GM04503 (cell line): ENCODE results near the gene ATP4A.
"Not testable (repeated sequence)": the region's sequence is repeated elsewhere in the genome, so short reads cannot be mapped to it uniquely, and the experiment has no call there.

Source experiments
- DNase-seq: peaks from one replicate; pipeline ENCODE4 v3.0.0-alpha.2; 2012; ENCODE audit warnings: low read depth

Gene ATP4A

DNA sequence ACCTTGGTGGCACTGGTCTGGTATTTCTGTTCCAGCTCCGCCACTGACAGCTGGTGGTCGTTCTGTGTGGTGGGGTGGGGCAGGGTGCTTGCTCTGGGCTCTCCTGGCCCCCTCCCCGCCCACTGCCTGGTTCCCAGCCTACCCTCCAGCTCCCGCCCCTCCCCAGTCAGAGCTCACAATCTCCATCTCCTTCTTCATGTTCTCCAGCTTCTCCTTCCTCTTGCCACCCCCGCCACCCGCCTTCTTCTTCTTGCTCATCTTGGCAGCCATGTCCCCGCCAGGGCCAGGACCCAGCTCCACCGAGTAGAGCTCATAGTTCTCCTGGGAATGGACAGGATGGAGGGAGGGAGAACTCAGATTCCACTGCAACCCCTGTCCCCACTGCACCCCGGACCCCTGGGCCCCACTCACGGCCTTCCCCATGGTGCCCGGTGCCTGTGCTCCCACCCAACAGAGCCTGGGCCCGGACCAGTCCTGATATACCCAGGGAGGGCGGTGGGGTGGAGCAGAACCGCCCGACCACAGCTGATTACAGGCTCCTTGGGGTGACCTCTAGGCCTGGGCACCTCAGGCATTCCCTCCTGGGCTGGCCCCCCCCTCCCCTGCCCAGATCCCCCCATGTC lies at the start of gene ATP4A:
Gene ATP4A, minus strand, starts transcription at position 452 of the 623 bp plus-strand sequence. Its CDS starts 29 bp downstream, at position 423.
- no peak for DNase-seq

DNA sequence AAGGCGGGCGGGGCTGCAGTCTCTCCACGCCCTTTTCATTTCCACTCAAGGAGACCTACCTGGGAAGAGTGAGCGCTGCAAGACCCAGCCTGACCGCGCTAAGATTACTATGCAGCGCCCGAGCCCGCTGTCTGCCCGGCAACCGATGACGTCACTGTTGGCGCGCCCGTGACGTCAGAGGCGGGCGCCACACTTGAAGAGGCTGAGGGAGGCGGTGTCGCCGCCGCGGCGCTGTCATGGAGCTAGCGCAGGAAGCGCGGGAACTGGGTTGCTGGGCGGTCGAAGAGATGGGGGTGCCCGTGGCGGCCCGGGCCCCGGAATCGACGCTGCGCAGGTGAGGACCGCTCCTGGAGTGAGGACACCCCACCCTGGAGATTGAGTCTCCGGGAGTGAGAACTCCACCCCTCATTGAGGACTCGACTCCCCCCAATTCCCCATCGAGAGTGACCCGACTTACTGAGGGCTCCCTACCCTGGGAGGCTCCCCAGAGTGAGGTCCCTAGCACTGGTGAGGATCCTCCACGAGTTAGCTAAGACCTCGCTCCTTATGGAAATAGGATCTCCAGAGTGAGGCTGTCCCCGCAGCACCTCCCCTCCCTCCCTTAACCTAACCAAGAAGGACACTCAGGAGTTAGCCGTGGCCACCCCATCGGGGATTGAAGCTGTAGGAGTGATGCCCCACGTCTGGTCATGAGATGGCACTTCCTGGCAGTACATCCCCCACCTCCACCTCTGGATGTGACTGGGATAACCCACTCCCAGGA lies 49.3 kb upstream of the ATP4A start, which contains the start of gene HAUS5:
Gene HAUS5, plus strand, starts transcription at position 177 of the 763 bp plus-strand sequence. Its CDS starts 60 bp downstream, at position 237.
- peak; percentile 29 for DNase-seq

DNA sequence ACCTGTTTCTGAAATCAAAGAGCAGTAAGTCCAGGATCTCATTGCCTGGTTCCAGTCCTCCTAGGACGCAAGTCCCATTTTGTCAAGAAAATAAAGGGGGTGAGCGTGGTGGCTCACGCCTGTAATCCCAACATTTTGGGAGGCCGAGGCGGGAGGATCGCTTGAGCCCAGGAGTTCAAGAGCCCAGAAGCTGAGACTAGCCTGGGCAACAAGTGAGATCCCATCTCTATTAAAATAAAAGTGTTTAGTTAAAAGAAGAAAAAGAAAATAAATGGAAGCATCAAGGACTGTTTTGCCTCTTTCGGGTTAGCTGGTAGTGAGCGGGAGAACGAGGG lies 48.7 kb upstream of the ATP4A start:
- DNase-seq = no peak

- DNase-seq = no peak
Measured at GRCh38 chr19:35609851-35610353, 46.4 kb upstream of the ATP4A start.

DNA sequence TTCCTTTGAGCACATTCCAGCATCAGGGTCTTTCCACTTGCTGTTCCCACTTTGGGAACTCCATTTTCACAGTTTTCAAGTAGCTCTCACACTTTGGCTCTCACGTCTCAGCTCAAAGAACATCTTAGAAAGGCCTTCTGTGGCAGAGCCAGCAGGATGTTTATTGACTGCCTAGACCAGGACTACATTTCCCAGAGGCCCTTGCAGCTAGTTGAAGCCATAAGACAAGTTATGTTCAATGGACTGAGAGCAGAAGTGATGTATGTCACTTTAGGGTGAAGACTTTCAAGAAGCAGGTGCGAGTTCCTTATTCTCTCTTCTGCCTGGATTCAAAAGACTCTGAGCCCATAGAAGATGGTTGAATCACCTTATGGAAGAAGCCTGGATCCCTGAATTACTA lies 44.8 kb upstream of the ATP4A start:
- DNase-seq = no peak

DNA sequence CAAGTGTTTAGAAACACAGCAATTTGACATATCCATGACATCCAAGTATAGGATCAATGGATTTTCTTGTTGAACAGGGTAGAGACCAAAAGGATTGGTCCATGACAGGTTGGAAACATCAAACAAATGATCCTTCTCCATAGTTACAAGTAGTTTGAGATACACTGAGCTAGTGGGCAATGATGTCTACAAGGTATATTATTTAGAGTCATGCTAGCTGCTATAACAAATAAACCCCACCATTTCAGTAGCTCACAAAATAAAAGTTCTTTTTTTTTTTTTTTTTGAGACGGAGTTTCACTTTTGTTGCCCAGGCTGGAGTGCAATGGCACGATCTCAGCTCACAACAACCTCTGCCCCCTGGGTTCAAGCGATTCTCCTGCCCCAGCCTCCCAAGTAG lies 44.2 kb upstream of the ATP4A start:
- DNase-seq = no peak

- DNase-seq = not testable (repeated sequence)
Measured at GRCh38 chr19:35607170-35607569, 43.7 kb upstream of the ATP4A start.

DNA sequence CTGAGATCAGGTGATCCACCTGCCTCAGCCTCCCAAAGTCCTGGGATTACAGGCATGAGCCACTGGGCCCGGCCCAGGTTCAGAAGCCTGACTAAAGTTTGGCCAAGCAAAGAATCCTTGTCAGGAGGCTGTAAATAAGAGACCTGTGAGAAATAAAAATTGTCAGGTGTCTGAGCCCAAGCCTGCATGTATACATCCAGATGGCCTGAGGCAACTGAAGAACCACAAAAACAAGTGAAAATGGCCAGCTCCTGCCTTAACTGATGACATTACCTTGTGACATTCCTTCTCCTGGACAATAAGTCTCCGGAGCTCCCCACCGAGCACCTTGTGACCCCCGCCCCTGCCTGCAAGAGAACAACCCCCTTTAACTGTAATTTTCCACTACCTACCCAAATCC lies 41.0 kb upstream of the ATP4A start:
- not testable (repeated sequence) for DNase-seq

DNA sequence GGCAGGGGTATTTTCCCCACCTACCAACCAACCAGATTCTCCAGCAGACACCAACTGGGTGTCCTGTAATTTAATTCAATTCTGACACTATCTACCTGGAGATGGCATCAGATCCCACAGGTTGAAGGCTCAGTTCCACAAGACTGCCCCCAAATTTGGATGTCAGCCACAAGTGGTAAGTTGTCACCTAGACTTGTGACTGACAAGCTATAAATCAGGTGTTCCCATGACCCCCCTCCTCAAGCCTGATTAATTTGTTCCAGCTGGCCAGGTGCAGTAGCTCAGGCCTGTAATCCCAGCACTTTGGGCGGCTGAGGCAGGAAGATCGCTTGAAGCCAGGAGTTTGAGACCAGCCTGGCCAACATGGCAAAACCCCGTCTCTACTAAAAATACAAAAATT lies 38.5 kb upstream of the ATP4A start:
- no peak for DNase-seq

DNA sequence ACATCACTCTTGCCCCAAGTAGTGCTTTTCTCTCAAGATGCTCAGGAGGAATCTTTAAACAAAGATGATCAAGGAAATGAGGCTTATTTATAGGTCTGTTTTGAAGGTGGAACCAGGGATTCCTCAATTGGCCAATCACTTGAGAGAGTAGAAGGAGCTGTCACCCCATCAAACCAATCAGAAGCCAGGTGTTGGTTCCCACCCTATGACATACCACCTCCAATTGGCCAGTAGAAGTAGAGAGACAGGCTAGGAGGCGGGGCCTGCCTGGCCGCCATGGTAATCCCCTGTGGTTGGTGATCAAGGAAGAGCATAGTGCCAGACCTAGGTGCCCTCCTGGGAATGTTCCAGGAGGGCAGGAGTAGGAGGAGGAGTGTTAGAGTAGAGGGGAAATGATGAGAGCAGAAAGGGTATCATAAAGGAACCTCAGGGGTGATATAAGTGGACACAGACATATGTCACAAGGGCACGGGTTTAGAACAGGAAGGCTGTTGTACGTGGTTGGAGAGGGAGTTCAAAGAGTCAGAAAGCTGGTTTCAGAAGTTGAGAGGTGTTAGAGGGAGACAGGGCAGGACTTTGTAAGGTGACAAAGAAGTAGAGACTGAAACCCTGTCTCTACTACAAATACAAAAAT lies 33.0 kb upstream of the ATP4A start:
- no peak for DNase-seq

GRCh38 chr19:35595928-35596327 lies 32.5 kb upstream of the ATP4A start:
- no peak for DNase-seq

DNA sequence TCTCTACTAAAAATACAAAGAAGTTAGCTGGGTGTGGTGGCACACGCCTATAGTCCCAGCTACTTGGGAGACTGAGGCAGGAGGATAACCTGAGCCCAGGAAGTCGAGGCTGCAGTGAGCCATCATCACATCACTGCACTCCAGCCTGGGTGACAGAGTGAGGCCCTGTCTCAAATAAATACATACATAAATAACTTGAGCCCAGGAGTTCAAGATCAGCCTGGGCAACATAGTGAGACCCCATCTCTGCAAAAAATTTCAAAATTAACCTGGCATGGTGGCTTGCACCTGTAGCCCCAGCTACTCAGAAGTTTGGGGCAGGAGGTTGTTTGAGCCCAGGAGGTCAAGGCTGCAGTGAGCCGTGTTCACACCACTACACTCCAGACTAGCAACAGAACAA lies 31.6 kb upstream of the ATP4A start:
- not testable (repeated sequence) for DNase-seq

DNA sequence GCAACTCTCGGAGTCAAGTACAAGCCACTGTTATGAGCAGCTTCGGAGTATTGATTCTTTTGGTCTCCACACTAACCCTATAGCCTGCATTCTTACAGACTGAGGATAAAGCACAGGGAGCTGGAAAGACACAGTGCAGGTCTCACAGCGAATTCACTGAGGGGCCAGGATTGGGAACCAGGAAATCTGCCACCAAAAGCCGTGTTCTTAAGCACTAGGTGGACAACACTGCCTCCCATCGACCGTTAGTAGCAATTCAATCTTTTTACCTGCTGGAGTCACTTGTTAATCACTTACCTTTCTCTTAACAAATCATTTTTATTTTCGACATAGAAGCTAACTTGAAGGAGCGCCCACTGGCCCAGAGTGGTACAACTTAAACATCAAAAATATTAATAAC lies 28.8 kb upstream of the ATP4A start:
- no peak for DNase-seq

DNA sequence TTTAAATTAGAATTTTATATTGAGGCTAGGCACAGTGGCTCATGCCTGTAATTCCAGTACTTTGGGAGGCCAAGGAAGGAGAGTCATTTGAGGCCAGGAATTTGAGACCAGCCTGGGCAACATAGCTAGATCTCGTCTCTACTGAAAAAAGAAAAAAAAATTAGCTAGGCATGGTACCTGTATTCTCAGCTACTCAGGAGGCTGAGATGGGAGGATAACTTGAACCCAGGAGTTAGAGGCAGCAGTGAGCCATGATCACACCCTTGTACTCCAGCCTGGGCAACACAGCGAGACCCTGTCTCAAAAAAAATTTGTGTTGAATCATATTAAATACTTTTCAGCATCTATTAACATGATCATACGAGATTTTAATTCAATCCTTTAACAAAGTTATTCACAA lies 27.4 kb upstream of the ATP4A start:
- no peak for DNase-seq

DNA sequence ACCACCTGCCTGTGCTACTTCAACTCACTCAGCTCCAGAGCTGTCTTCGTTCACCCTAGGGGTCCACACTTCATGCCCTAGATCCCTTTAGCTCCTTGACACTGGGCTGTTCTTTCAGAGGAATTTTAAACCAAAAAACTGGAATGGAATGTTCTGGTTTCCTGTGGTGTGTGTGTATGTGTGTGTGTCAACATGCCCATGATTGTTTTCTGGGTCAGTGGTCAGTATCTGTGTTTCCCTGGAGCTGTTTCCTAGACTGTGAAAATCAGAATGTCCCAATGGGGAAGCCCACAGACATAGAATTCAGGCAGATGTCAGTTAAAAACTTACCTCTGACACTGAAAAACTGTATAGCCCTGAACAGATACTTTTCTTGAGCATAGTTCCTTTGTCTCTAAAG lies 23.9 kb upstream of the ATP4A start:
- no peak for DNase-seq

GRCh38 chr19:35585848-35586247 lies 22.4 kb upstream of the ATP4A start, which contains the start of gene PMIS2:
TSS of gene PMIS2 (plus strand) at chr19:35586173. CDS start at chr19:35586260, 87 bp downstream.
- DNase-seq = no peak

DNA sequence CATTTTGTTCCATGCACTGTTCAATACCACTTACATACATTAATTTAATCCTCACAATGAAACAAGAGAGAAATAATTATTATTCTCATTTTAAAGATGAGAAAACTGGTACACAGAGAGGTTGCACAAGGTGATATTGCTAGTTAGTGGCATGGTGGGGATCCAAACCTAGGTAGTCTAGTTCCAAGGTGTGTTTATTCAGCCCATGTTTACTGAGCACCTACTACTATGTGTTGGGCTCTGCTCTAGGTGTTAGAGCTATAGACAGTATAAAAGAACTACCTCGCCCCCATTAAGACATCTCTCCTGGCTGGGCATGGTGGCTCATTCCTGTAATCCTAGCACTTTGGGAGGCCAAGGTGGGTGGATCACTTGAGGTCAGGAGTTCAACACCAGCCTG lies 19.3 kb upstream of the ATP4A start:
- no peak for DNase-seq

DNA sequence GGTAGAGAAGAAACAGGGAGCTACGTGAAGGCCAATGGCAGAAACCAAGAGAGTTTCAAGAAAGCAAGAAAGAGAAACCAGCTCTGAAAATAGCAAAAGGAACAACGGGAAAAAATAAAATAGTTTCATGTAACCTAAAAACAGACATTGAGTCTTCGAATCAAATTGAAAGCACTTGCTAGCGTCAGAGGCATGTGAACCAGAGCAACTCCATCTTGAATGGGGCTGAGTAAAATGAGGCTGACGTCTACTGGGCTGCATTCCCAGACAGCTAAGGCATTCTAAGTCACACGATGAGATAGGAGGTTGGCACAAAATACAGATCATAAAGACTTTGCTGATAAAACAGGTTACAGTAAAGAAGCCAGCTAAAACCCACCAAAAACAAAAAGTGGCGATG lies 15.2 kb upstream of the ATP4A start:
- no peak for DNase-seq

GRCh38 chr19:35577918-35578317 lies 14.5 kb upstream of the ATP4A start:
- DNase-seq = no peak

DNA sequence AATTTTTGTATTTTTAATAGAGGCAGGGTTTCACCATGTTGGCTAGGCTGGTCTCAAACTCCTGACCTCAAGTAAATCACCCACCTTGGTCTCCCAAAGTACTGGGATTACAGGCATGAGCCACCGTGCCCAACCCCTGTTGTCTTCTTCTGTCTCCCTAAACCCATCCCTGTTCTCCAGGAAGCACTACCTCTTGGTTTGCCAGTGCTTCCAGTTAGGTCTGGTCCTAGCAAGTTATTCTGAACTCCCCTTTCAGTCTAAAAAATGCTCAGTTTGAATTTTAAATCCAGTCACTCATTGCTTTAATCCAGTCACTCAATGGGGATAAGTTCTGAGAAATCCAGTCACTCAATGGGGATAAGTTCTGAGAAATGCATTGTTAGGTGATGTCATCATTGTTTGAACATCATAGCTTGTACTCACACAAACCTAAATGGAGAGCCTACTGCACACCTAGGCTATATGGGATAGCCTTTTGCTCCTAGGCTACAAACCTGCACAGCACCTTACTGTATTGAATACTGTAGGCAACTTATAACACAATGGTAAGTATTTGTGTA lies 8.0 kb upstream of the ATP4A start:
- DNase-seq = no peak

DNA sequence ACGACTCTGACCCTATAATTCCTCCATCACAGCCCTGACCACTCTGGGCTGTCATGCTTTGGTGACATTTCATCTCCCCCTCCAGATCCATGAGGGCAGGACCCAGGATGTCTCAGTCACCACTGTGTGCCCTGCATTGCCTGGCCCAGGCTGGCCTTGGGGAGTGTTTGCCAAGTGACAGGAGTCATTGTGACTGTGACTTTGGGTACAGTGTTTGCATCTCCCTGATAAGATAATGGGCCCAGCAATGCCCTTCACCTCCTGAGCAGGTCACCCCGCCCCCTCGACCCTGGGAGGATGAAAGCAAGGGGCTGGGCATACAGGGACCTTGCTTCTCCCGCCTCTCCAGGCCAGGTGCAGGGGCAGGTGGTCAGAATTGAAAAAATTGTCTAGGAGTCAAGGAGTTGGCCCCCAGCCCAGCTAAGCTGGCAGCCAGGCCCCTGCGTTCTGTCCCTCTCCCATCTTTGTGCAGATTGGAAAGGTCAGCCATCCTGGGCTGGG lies 5.9 kb upstream of the ATP4A start:
- no peak for DNase-seq

- no peak for DNase-seq
Measured at GRCh38 chr19:35566738-35567137, 3.3 kb upstream of the ATP4A start.
